ENCODE data around the gene TTN. TPM values are rescaled to one million over a fixed set of nuclear protein-coding genes. Genes with fewer than 3 reads are reported as not detected.

Gene TTN
- total and polyA plus RNA-seq, 2 donors (not counting 1 experiment from before 2014, with no cell fraction given), result 1.7 to 46.4 TPM

GRCh38 chr2:178767094-178768060 lies 39.8 kb downstream of the TTN start:
- no peak overlapping the region for H2AFZ ChIP-seq (ENCODE audit: insufficient read depth, low read depth, low read length, poor library complexity, severe bottlenecking)
- no peaks in the 10 kb centered on the region for H3K79me2 ChIP-seq (ENCODE audit: control insufficient read depth, insufficient read depth, low read length)
- no peaks in the 10 kb centered on the region for H3K27me3 ChIP-seq (replicated peaks in 1 of 4; ENCODE audit: control extremely low read depth in 1 of 4, control insufficient read depth in 3 of 4, insufficient read depth in 4 of 4, low read length in 3 of 4)
- no peaks in the 10 kb centered on the region for H3K4me1 ChIP-seq (ENCODE audit: control insufficient read depth in 2 of 2, insufficient read depth in 2 of 2, low read length in 2 of 2)
- H3K4me3 ChIP-seq (ENCODE audit: control extremely low read depth in 1 of 5, extremely low read depth in 1 of 5, insufficient read depth in 1 of 5, low read depth in 2 of 5, low read length in 4 of 5), result no peak overlapping the region
- no peak overlapping the region for H3K27ac Mint-ChIP-seq
- no peaks in the 10 kb centered on the region for H3K4me1 Mint-ChIP-seq
- TF ChIP-seq EZH2 (IDR thresholded peaks at IDR 0.05; ENCODE audit: borderline replicate concordance, insufficient read depth, low read depth, low read length, poor library complexity, severe bottlenecking), result no peak
- TF ChIP-seq, protein P1, sequence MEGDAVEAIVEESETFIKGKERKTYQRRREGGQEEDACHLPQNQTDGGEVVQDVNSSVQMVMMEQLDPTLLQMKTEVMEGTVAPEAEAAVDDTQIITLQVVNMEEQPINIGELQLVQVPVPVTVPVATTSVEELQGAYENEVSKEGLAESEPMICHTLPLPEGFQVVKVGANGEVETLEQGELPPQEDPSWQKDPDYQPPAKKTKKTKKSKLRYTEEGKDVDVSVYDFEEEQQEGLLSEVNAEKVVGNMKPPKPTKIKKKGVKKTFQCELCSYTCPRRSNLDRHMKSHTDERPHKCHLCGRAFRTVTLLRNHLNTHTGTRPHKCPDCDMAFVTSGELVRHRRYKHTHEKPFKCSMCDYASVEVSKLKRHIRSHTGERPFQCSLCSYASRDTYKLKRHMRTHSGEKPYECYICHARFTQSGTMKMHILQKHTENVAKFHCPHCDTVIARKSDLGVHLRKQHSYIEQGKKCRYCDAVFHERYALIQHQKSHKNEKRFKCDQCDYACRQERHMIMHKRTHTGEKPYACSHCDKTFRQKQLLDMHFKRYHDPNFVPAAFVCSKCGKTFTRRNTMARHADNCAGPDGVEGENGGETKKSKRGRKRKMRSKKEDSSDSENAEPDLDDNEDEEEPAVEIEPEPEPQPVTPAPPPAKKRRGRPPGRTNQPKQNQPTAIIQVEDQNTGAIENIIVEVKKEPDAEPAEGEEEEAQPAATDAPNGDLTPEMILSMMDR (IDR thresholded peaks at IDR 0.05), result no peak
- intact Hi-C loops (cut with micrococcal nuclease), result no loop called here
- CTCF ChIA-PET, result no interaction called here
- POLR2A ChIA-PET, result no interaction called here
- no peak overlapping the region for H3K4me2 ChIP-seq (replicated peaks; ENCODE audit: low read depth, low read length, poor library complexity, severe bottlenecking)
- peaks cover 3 to 31% of the 10 kb centered on the region in 2 experiments for H3K36me3 ChIP-seq (replicated peaks in 1 of 2; ENCODE audit: control extremely low read depth in 1 of 2, control insufficient read depth in 1 of 2, extremely low read depth in 1 of 2, insufficient read depth in 2 of 2, low read length in 1 of 2)
- H4K20me1 ChIP-seq (ENCODE audit: control insufficient read depth, insufficient read depth, low read length, poor library complexity, severe bottlenecking), result no peaks in the 10 kb centered on the region
- no peaks in the 10 kb centered on the region for H3K9me3 ChIP-seq (ENCODE audit: control extremely low read depth in 1 of 3, control insufficient read depth in 2 of 3, insufficient read depth in 1 of 3, low read length in 2 of 3)
- no peak for DNase-seq
- ATAC-seq (ENCODE audit: low read depth), result no peak
- H3K4me3 Mint-ChIP-seq, result no peak overlapping the region
- no peak overlapping the region for H3K27ac ChIP-seq (ENCODE audit: low read length in 2 of 2)
- H3K9ac ChIP-seq (ENCODE audit: low read length), result no peak overlapping the region
- 96% methylated on average over 7 of the region's 11 CpGs for WGBS (ENCODE audit: insufficient coverage)
- H3K27me3 Mint-ChIP-seq, result no peaks in the 10 kb centered on the region
- no peaks in the 10 kb centered on the region for H3K9me3 Mint-ChIP-seq (ENCODE audit: insufficient read depth)

DNA sequence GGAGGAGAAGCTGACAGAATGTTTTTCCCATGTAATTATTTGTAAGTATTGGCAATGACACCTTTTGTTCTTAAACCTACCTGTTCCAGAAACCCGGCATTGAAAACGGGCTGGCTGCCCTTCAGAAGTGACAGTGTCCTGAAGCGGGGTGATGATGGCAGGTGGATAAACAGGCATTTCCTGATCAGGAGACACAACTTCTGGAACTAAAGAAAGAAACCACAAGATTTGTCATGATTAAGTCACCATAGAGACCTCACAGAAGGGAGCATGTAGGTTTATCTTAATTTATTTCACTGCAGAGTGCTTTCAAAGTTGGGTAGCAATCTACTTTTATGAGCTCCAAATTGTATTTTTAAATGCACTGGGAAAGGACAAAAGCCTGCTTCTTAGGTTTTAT lies 43.1 kb downstream of the TTN start:
- no peaks in the 10 kb centered on the region for H3K27me3 ChIP-seq (replicated peaks in 1 of 4; ENCODE audit: control extremely low read depth in 1 of 4, control insufficient read depth in 3 of 4, insufficient read depth in 4 of 4, low read length in 3 of 4)
- H2AFZ ChIP-seq (ENCODE audit: insufficient read depth, low read depth, low read length, poor library complexity, severe bottlenecking), result no peak overlapping the region
- Mint-ChIP-seq H3K9me3 (ENCODE audit: insufficient read depth) (no peaks in the 10 kb centered on the region), H3K4me1 (no peaks in the 10 kb centered on the region), H3K27me3 (no peaks in the 10 kb centered on the region), H3K27ac (no peak overlapping the region), H3K4me3 (no peak overlapping the region)
- H3K9me3 ChIP-seq (ENCODE audit: control extremely low read depth in 1 of 3, control insufficient read depth in 2 of 3, insufficient read depth in 1 of 3, low read length in 2 of 3), result no peaks in the 10 kb centered on the region
- H3K36me3 ChIP-seq (replicated peaks in 1 of 2; ENCODE audit: control extremely low read depth in 1 of 2, control insufficient read depth in 1 of 2, extremely low read depth in 1 of 2, insufficient read depth in 2 of 2, low read length in 1 of 2), result peaks cover 3 to 18% of the 10 kb centered on the region in 2 experiments
- H3K4me2 ChIP-seq (replicated peaks; ENCODE audit: low read depth, low read length, poor library complexity, severe bottlenecking), result no peak overlapping the region
- TF ChIP-seq EZH2 (IDR thresholded peaks at IDR 0.05; ENCODE audit: borderline replicate concordance, insufficient read depth, low read depth, low read length, poor library complexity, severe bottlenecking), result no peak
- TF ChIP-seq, protein P1 (IDR thresholded peaks at IDR 0.05), result no peak
- ATAC-seq (ENCODE audit: low read depth) (no peak), DNase-seq (no peak)
- H3K4me1 ChIP-seq (ENCODE audit: control insufficient read depth in 2 of 2, insufficient read depth in 2 of 2, low read length in 2 of 2), result no peaks in the 10 kb centered on the region
- H4K20me1 ChIP-seq (ENCODE audit: control insufficient read depth, insufficient read depth, low read length, poor library complexity, severe bottlenecking), result no peaks in the 10 kb centered on the region
- ChIA-PET CTCF (interaction anchor here (1.1 to 1.2 kb wide), 2 partner anchors 8 to 365 kb away, joined by 3 read pairs; no protein-coding TSS in a partner anchor), POLR2A (no interaction called here)
- H3K79me2 ChIP-seq (ENCODE audit: control insufficient read depth, insufficient read depth, low read length), result no peaks in the 10 kb centered on the region
- H3K9ac ChIP-seq (ENCODE audit: low read length), result no peak overlapping the region
- intact Hi-C loops (cut with micrococcal nuclease), result loop anchor here (5.0 kb wide), 1 partner anchor 148 kb away; no protein-coding TSS in a partner anchor
- H3K27ac ChIP-seq (ENCODE audit: low read length in 2 of 2), result no peak overlapping the region
- no peak overlapping the region for H3K4me3 ChIP-seq (ENCODE audit: control extremely low read depth in 1 of 5, extremely low read depth in 1 of 5, insufficient read depth in 1 of 5, low read depth in 2 of 5, low read length in 4 of 5)
- 100% methylated on average over 1 of the region's 3 CpGs for WGBS (ENCODE audit: insufficient coverage)

Measured in B cell (primary cell).